GM12878 (cell line): ENCODE data around the gene PTGES2. TPM values are rescaled to one million over a fixed set of nuclear protein-coding genes. Genes with fewer than 3 reads are reported as not detected.

ENCODE experiments used
- CBX5 ChIP-seq: sonication (generic); IDR thresholded peaks from 2 replicates; pipeline ENCODE4 v1.6.1; 2016; ENCODE audit warnings: low read depth, moderate library complexity, mild to moderate bottlenecking, inconsistent platforms
- CREB1 ChIP-seq: IDR thresholded peaks from 2 replicates; pipeline ENCODE4 v1.6.1; 2012; ENCODE audit warnings: low read depth, mild to moderate bottlenecking, inconsistent platforms
- EP300 ChIP-seq, 2 experiments: fragments of 150-350 bp in 1 of 2; IDR thresholded peaks; 2 replicates each; pipeline ENCODE4 v1.6.1; 2011 to 2012; ENCODE audit warnings: low read depth in 2 of 2, low read length in 2 of 2, borderline replicate concordance in 1 of 2, improper control_type of control experiment in 1 of 2, inconsistent platforms in 1 of 2; ENCODE audit not compliant: control insufficient read depth in 1 of 2
- ESRRA ChIP-seq: IDR thresholded peaks from 2 replicates; pipeline ENCODE4 v1.6.1; 2012; ENCODE audit warnings: mild to moderate bottlenecking, low read length, improper control_type of control experiment
- HDAC6 ChIP-seq: fragments of 200-600 bp; sonication (generic); IDR thresholded peaks from one replicate; pipeline ENCODE4 v1.8.0; 2017; ENCODE audit warnings: antibody characterized with exemption; ENCODE audit not compliant: unreplicated experiment
- IKZF1 ChIP-seq: fragments of 450-650 bp; conservative IDR thresholded peaks from 2 replicates; pipeline ENCODE4 v1.6.1; 2017; ENCODE audit warnings: antibody characterized with exemption, mild to moderate bottlenecking
- NFIC ChIP-seq: IDR thresholded peaks from 2 replicates; pipeline ENCODE4 v1.6.1; 2012; ENCODE audit warnings: low read depth, mild to moderate bottlenecking, inconsistent platforms, low read length, moderate library complexity
- PML ChIP-seq: IDR thresholded peaks from 2 replicates; pipeline ENCODE4 v1.6.1; 2012; ENCODE audit warnings: low read length, inconsistent platforms
- SP1 ChIP-seq: IDR thresholded peaks from one replicate; pipeline ENCODE4 v1.6.1; 2011; ENCODE audit warnings: low read depth, low read length
- SUPT20H ChIP-seq: IDR thresholded peaks from 2 replicates; pipeline ENCODE4 v1.6.1; 2011; ENCODE audit warnings: low read depth, mild to moderate bottlenecking, low read length, moderate library complexity, borderline replicate concordance; ENCODE audit not compliant: control insufficient read depth
- TBL1XR1 ChIP-seq: IDR thresholded peaks from 2 replicates; pipeline ENCODE4 v1.6.1; 2012; ENCODE audit warnings: low read depth, low read length, improper control_type of control experiment
- WRNIP1 ChIP-seq: IDR thresholded peaks from 2 replicates; pipeline ENCODE4 v1.6.1; 2011; ENCODE audit warnings: low read depth, low read length, improper control_type of control experiment, borderline replicate concordance
- polyA plus RNA-seq, 11 experiments: library from polyadenylated mRNA; depleted of rRNA in 4 of 11; unstranded in 6 of 11; stranded (reverse) in 5 of 11; fragments of >200 nt; fragmentation: Nextera tagmentation in 4 of 11; fragmentation: Illumina TruSeq in 1 of 11; extraction: Ambion mirVana in 4 of 11; extraction: Trizol in 1 of 11; gene quantifications; 1 replicate in 1 of 11; 2 replicates in 10 of 11; pipeline versions ENCODE4 v1.2.1 to v1.2.3, GENCODE V29; 2011 to 2016; ENCODE audit warnings: inconsistent platforms in 2 of 11, missing spikeins in 2 of 11, low read depth in 1 of 11
- total RNA-seq, 4 experiments: library from RNA; depleted of rRNA in 3 of 4; stranded (reverse); fragments of >200 nt in 3 of 4; fragmentation: Illumina TruSeq in 1 of 4; extraction: Trizol in 1 of 4; gene quantifications; 2 replicates each; pipeline versions ENCODE4 v1.2.1 to v1.2.3, GENCODE V29; 2013 to 2021
- TF ChIP-seq, protein P1 (sequence below): IDR thresholded peaks from 2 replicates; pipeline ENCODE4 v1.6.1; 2012; ENCODE audit warnings: improper control_type of control experiment, low read depth, low read length; ENCODE audit not compliant: insufficient replicate concordance
- TF ChIP-seq, protein P2 (sequence below): IDR thresholded peaks from 2 replicates; pipeline ENCODE4 v1.6.1; 2012; ENCODE audit warnings: low read length, inconsistent platforms
- TF ChIP-seq, protein P3 (sequence below): fragments of 450-650 bp; IDR thresholded peaks from 2 replicates; pipeline ENCODE4 v1.6.1; 2016; ENCODE audit warnings: mild to moderate bottlenecking
- TF ChIP-seq, protein P4 (sequence below): fragments of 450-650 bp; IDR thresholded peaks from 2 replicates; pipeline ENCODE4 v1.6.1; 2017; ENCODE audit warnings: mild to moderate bottlenecking, low read depth, inconsistent platforms; ENCODE audit not compliant: poor library complexity, severe bottlenecking
- TF ChIP-seq, protein P5 (sequence below): IDR thresholded peaks from 2 replicates; pipeline ENCODE4 v1.6.1; 2012; ENCODE audit warnings: low read depth, low read length, improper control_type of control experiment

Gene PTGES2
- total and polyA plus RNA-seq, 10 of the 15 experiments (the other 5 are each of a cell fraction or from before 2014, with no cell fraction given), result 2.1 to 141 (median 99.1) TPM

DNA sequence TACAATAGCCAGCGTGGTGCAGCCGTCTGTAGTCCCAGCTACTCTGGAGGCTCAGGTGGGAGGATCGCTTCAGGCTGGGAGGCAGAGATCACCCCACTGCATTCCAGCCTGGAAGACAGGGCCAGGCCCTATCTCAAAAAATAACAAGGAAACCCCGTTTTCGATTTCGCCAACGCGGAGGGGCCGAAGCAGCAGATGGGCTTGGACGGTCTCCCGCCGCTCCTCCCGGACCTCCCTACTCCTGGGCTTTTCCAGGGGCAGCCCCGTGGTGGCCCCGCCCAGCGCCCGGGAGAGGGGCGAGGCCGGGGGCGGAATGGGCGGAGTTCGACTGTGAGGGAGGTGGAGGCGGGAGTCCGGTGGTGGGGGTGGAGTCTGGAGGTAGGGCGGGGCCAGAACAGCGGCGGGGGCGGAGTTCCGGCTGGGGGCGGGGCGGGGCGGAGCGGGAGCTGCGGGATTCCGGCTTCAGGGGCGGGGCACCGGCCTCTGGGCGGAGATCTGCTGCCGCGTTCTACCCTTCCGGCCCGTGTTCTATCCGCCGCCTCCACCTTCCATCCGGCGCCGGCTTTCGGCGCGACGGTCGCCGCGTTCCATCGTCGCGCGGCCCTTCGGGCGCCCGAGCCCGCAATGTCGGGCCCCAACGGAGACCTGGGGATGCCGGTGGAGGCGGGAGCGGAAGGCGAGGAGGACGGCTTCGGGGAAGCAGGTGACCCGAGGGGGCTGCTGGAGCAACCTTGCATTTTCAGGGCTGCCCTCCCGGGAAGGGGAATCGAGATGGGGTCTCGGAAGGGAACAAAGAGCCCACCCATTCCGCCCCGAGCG is 32.5 kb upstream of the PTGES2 start, which contains the start of gene BBLN (continued):
- TF ChIP-seq, protein P1, sequence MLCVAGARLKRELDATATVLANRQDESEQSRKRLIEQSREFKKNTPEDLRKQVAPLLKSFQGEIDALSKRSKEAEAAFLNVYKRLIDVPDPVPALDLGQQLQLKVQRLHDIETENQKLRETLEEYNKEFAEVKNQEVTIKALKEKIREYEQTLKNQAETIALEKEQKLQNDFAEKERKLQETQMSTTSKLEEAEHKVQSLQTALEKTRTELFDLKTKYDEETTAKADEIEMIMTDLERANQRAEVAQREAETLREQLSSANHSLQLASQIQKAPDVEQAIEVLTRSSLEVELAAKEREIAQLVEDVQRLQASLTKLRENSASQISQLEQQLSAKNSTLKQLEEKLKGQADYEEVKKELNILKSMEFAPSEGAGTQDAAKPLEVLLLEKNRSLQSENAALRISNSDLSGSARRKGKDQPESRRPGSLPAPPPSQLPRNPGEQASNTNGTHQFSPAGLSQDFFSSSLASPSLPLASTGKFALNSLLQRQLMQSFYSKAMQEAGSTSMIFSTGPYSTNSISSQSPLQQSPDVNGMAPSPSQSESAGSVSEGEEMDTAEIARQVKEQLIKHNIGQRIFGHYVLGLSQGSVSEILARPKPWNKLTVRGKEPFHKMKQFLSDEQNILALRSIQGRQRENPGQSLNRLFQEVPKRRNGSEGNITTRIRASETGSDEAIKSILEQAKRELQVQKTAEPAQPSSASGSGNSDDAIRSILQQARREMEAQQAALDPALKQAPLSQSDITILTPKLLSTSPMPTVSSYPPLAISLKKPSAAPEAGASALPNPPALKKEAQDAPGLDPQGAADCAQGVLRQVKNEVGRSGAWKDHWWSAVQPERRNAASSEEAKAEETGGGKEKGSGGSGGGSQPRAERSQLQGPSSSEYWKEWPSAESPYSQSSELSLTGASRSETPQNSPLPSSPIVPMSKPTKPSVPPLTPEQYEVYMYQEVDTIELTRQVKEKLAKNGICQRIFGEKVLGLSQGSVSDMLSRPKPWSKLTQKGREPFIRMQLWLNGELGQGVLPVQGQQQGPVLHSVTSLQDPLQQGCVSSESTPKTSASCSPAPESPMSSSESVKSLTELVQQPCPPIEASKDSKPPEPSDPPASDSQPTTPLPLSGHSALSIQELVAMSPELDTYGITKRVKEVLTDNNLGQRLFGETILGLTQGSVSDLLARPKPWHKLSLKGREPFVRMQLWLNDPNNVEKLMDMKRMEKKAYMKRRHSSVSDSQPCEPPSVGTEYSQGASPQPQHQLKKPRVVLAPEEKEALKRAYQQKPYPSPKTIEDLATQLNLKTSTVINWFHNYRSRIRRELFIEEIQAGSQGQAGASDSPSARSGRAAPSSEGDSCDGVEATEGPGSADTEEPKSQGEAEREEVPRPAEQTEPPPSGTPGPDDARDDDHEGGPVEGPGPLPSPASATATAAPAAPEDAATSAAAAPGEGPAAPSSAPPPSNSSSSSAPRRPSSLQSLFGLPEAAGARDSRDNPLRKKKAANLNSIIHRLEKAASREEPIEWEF, result no peak
- TF ChIP-seq, protein P2, sequence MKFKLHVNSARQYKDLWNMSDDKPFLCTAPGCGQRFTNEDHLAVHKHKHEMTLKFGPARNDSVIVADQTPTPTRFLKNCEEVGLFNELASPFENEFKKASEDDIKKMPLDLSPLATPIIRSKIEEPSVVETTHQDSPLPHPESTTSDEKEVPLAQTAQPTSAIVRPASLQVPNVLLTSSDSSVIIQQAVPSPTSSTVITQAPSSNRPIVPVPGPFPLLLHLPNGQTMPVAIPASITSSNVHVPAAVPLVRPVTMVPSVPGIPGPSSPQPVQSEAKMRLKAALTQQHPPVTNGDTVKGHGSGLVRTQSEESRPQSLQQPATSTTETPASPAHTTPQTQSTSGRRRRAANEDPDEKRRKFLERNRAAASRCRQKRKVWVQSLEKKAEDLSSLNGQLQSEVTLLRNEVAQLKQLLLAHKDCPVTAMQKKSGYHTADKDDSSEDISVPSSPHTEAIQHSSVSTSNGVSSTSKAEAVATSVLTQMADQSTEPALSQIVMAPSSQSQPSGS, result no peak
- no peak for TF ChIP-seq CBX5
- peak; percentile 42 for TF ChIP-seq SP1
- TF ChIP-seq, protein P3, sequence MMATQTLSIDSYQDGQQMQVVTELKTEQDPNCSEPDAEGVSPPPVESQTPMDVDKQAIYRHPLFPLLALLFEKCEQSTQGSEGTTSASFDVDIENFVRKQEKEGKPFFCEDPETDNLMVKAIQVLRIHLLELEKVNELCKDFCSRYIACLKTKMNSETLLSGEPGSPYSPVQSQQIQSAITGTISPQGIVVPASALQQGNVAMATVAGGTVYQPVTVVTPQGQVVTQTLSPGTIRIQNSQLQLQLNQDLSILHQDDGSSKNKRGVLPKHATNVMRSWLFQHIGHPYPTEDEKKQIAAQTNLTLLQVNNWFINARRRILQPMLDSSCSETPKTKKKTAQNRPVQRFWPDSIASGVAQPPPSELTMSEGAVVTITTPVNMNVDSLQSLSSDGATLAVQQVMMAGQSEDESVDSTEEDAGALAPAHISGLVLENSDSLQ, result no peak
- TF ChIP-seq SUPT20H, result no peak
- peak; percentile 97 for TF ChIP-seq CREB1
- TF ChIP-seq, protein P4, sequence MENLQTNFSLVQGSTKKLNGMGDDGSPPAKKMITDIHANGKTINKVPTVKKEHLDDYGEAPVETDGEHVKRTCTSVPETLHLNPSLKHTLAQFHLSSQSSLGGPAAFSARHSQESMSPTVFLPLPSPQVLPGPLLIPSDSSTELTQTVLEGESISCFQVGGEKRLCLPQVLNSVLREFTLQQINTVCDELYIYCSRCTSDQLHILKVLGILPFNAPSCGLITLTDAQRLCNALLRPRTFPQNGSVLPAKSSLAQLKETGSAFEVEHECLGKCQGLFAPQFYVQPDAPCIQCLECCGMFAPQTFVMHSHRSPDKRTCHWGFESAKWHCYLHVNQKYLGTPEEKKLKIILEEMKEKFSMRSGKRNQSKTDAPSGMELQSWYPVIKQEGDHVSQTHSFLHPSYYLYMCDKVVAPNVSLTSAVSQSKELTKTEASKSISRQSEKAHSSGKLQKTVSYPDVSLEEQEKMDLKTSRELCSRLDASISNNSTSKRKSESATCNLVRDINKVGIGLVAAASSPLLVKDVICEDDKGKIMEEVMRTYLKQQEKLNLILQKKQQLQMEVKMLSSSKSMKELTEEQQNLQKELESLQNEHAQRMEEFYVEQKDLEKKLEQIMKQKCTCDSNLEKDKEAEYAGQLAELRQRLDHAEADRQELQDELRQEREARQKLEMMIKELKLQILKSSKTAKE, result no peak
- TF ChIP-seq, protein P5, sequence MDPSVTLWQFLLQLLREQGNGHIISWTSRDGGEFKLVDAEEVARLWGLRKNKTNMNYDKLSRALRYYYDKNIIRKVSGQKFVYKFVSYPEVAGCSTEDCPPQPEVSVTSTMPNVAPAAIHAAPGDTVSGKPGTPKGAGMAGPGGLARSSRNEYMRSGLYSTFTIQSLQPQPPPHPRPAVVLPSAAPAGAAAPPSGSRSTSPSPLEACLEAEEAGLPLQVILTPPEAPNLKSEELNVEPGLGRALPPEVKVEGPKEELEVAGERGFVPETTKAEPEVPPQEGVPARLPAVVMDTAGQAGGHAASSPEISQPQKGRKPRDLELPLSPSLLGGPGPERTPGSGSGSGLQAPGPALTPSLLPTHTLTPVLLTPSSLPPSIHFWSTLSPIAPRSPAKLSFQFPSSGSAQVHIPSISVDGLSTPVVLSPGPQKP, result peak; percentile 30; the same call in 1 of the 2 replicates
- TF ChIP-seq ESRRA, result no peak
- no peak for TF ChIP-seq HDAC6
- no peak for TF ChIP-seq EP300 (IDR thresholded peaks at IDR 0.05; ENCODE audit: borderline replicate concordance in 1 of 2, control insufficient read depth in 1 of 2, low read depth in 2 of 2, low read length in 2 of 2)
- no peak for TF ChIP-seq TBL1XR1
- TF ChIP-seq PML, result peak; percentile 50; the same call in 1 of the 2 replicates
- TF ChIP-seq WRNIP1, result no peak
- peak; percentile 91 for TF ChIP-seq IKZF1
- TF ChIP-seq NFIC, result no peak
